ENCODE results near the gene ZBTB20. TPM values are rescaled to one million over a fixed set of nuclear protein-coding genes. Genes with fewer than 3 reads are reported as not detected.

Gene ZBTB20
- total and polyA plus RNA-seq, 10 of the 15 experiments (the other 5 are each of a cell fraction or from before 2014, with no cell fraction given) = 0.20 to 5.5 (median 2.2) TPM

DNA sequence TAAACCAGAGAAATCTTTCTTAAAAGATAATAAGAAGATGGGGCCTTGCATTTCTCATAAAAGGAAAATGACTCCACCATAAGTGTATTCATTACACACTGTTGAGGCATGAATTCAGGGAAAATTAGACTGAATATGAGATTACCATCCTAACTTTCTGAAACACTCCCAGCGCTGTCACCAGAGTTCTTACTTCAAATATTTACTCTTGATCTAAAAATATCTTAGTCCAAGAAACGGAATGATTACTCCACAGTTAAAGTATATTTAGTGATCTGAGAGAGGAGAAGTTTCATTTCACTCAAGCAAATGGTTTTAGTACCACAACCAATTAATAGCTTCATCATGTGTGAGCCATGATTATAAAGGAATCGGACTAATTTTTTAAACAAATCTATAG lies 300.3 kb downstream of the ZBTB20 start:
- POLR2A ChIA-PET = no interaction called here
- FAIRE-seq = no peak
- H3K36me3 ChIP-seq (ENCODE audit: control insufficient read depth in 2 of 2, insufficient read depth in 2 of 2, low read length in 1 of 2) = no peaks in the 10 kb centered on the region
- H3K4me1 ChIP-seq (ENCODE audit: control insufficient read depth, insufficient read depth, low read length) = no peaks in the 10 kb centered on the region
- SMC1A ChIA-PET (ENCODE audit: uncharacterized antibody, unreplicated experiment) = interaction anchor here (1.0 to 1.2 kb wide), 2 partner anchors 8 to 184 kb away, joined by 3 read pairs; no protein-coding TSS in a partner anchor
- no peaks in the 10 kb centered on the region for H4K20me1 ChIP-seq (ENCODE audit: control insufficient read depth, insufficient read depth)
- TF ChIP-seq, protein P1, sequence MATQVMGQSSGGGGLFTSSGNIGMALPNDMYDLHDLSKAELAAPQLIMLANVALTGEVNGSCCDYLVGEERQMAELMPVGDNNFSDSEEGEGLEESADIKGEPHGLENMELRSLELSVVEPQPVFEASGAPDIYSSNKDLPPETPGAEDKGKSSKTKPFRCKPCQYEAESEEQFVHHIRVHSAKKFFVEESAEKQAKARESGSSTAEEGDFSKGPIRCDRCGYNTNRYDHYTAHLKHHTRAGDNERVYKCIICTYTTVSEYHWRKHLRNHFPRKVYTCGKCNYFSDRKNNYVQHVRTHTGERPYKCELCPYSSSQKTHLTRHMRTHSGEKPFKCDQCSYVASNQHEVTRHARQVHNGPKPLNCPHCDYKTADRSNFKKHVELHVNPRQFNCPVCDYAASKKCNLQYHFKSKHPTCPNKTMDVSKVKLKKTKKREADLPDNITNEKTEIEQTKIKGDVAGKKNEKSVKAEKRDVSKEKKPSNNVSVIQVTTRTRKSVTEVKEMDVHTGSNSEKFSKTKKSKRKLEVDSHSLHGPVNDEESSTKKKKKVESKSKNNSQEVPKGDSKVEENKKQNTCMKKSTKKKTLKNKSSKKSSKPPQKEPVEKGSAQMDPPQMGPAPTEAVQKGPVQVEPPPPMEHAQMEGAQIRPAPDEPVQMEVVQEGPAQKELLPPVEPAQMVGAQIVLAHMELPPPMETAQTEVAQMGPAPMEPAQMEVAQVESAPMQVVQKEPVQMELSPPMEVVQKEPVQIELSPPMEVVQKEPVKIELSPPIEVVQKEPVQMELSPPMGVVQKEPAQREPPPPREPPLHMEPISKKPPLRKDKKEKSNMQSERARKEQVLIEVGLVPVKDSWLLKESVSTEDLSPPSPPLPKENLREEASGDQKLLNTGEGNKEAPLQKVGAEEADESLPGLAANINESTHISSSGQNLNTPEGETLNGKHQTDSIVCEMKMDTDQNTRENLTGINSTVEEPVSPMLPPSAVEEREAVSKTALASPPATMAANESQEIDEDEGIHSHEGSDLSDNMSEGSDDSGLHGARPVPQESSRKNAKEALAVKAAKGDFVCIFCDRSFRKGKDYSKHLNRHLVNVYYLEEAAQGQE (IDR thresholded peaks at IDR 0.05; ENCODE audit: low read depth, low read length) = no peak
- TF ChIP-seq MXI1 (IDR thresholded peaks at IDR 0.05; ENCODE audit: low read depth, low read length) (no peak), LARP7 (IDR thresholded peaks at IDR 0.05) (no peak), CBFB (IDR thresholded peaks at IDR 0.05; ENCODE audit: low read depth) (no peak), SP1 (IDR thresholded peaks at IDR 0.05; ENCODE audit: low read depth, low read length) (no peak), TCF3 (IDR thresholded peaks at IDR 0.05; ENCODE audit: borderline replicate concordance, insufficient read depth, low read depth, low read length) (no peak), CREB1 (IDR thresholded peaks at IDR 0.05; ENCODE audit: low read depth) (no peak), RCOR1 (conservative IDR thresholded peaks at IDR 0.05; ENCODE audit: low read depth, low read length) (no peak)
- TF ChIP-seq, protein P2, sequence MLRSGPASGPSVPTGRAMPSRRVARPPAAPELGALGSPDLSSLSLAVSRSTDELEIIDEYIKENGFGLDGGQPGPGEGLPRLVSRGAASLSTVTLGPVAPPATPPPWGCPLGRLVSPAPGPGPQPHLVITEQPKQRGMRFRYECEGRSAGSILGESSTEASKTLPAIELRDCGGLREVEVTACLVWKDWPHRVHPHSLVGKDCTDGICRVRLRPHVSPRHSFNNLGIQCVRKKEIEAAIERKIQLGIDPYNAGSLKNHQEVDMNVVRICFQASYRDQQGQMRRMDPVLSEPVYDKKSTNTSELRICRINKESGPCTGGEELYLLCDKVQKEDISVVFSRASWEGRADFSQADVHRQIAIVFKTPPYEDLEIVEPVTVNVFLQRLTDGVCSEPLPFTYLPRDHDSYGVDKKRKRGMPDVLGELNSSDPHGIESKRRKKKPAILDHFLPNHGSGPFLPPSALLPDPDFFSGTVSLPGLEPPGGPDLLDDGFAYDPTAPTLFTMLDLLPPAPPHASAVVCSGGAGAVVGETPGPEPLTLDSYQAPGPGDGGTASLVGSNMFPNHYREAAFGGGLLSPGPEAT (IDR thresholded peaks at IDR 0.05; ENCODE audit: low read depth) = no peak
- TF ChIP-seq, protein P3, sequence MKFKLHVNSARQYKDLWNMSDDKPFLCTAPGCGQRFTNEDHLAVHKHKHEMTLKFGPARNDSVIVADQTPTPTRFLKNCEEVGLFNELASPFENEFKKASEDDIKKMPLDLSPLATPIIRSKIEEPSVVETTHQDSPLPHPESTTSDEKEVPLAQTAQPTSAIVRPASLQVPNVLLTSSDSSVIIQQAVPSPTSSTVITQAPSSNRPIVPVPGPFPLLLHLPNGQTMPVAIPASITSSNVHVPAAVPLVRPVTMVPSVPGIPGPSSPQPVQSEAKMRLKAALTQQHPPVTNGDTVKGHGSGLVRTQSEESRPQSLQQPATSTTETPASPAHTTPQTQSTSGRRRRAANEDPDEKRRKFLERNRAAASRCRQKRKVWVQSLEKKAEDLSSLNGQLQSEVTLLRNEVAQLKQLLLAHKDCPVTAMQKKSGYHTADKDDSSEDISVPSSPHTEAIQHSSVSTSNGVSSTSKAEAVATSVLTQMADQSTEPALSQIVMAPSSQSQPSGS (IDR thresholded peaks at IDR 0.05; ENCODE audit: low read length) = no peak
- in situ Hi-C loops (cut with MboI) (loop anchor here (25.0 kb wide), 1 partner anchor 966 kb away; no protein-coding TSS in a partner anchor), intact Hi-C loops (cut with micrococcal nuclease; ENCODE audit: unreplicated experiment) (no loop called here)
- H3K9ac ChIP-seq (ENCODE audit: control insufficient read depth, insufficient read depth, low read length) = no peak overlapping the region
- BruUV-seq (replicated peaks) = no TSS peak
- RAD21 ChIA-PET (ENCODE audit: unreplicated experiment) = no interaction called here
- H2AFZ ChIP-seq (ENCODE audit: control insufficient read depth, low read depth, low read length) = no peak overlapping the region
- no peak overlapping the region for H3K4me2 ChIP-seq (ENCODE audit: control insufficient read depth, insufficient read depth)
- no peak for DNase-seq (ENCODE audit: low read depth, low spot score)
- no peak overlapping the region for H3K4me3 ChIP-seq
- 67% methylated on average over 3 of the region's 3 CpGs for WGBS (ENCODE audit: insufficient coverage, insufficient replicate concordance, low lambda C conversion rate, missing lambda C conversion rate)
- H3K27ac ChIP-seq (ENCODE audit: control insufficient read depth, insufficient read depth) = no peak overlapping the region
- no peak for ATAC-seq
- H3K27me3 ChIP-seq (replicated peaks in 1 of 2; ENCODE audit: control insufficient read depth in 2 of 2, insufficient read depth in 2 of 2, low read length in 1 of 2) = no peaks in the 10 kb centered on the region
- CTCF ChIA-PET = interaction anchor here (1.0 kb wide), 1 partner anchor 19 kb away, joined by 4 read pairs; no protein-coding TSS in a partner anchor
- no peaks in the 10 kb centered on the region for H3K9me3 ChIP-seq (replicated peaks; ENCODE audit: control insufficient read depth, insufficient read depth, low read length)
- no peaks in the 10 kb centered on the region for H3K79me2 ChIP-seq (ENCODE audit: control insufficient read depth, insufficient read depth, low read length)
